ENCODE results near the gene ASIC1.

Gene ASIC1

DNA sequence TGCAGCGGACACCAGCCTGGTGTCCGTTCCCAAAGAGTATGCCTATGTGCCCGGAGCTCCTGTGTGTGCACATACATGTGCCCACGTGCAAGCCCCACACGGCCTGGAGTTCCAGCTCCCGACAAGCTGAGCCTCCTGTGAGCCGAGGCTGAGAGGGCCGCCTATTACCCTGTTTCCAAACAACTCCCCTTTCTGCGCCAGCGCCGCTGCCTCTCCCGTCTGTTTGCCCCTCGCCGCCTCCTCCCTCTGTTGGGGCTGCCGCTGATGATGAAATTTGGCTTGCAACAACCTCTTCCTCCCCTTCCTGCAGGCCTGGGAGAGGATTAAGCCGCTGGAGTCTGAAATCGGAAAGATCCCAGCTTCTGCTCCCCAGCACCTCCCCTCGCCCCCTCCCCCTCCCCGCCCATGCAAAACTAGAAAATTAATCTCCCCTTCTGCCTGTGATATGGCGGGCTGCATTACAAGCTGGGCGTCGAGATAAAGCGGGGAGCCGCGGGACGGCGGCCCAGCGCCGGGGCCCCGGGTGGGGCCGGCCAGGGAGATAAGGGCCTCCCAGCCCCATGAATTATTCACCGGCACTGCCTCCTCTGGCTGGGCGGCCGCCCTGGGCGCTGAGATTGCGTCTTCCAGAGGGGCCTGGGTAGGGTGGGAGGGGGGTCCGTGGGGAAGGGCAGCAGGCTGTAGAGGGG, 6.8 kb upstream of the ASIC1 start:
- Histone ChIP-seq H3K4me3 (ENCODE audit: low read depth, low read length) (peak overlapping the region; percentile 10; the same call in 1 of the 2 replicates), H3K36me3 (no peaks in the 10 kb centered on the region), H3K27me3 (no peaks in the 10 kb centered on the region), H3K9me3 (no peaks in the 10 kb centered on the region), H3K4me1 (peaks cover 3% of the 10 kb centered on the region; the same call in 1 of the 2 replicates)
- TF ChIP-seq, protein P1, sequence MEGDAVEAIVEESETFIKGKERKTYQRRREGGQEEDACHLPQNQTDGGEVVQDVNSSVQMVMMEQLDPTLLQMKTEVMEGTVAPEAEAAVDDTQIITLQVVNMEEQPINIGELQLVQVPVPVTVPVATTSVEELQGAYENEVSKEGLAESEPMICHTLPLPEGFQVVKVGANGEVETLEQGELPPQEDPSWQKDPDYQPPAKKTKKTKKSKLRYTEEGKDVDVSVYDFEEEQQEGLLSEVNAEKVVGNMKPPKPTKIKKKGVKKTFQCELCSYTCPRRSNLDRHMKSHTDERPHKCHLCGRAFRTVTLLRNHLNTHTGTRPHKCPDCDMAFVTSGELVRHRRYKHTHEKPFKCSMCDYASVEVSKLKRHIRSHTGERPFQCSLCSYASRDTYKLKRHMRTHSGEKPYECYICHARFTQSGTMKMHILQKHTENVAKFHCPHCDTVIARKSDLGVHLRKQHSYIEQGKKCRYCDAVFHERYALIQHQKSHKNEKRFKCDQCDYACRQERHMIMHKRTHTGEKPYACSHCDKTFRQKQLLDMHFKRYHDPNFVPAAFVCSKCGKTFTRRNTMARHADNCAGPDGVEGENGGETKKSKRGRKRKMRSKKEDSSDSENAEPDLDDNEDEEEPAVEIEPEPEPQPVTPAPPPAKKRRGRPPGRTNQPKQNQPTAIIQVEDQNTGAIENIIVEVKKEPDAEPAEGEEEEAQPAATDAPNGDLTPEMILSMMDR (IDR thresholded peaks at IDR 0.05; ENCODE audit: low read depth, low read length): no peak
- peak; percentile 42 for DNase-seq

DNA sequence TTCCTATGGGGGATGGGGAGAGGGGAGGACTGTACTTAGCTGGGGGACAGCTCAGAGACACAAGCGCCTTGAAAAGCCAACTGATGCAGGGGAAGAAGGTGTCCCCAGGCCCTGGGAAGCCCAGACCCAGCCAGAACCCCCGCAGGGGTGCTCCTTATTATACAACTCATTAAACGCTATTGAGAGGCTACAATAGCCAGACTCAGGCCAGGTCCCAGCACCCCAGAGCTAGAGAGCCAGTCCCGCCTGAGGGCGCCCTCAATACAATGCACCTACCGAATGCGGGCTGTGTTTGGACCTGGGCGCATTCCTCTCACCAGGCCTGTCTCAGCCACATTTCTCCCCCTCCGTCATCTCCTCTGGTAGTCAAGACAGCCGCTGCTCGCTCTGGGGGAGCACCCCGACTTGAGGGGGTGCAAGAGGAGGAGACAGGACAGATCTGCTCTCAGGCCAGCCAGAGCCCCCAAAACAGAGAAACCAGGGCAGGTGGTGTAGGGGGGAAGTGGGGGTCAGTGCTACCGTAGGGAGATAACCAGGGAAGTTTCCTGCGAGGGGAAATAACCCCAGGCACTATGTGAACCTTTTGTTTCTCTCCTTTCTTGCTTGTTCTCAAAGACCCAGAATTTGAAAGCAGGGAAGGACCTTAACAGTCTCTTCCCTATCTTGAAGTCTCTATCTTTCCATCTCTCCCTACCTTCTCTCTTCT, 6.1 kb upstream of the ASIC1 start:
- Histone ChIP-seq H3K4me3 (ENCODE audit: low read depth, low read length) (no peak overlapping the region), H3K9me3 (no peaks in the 10 kb centered on the region), H3K36me3 (no peaks in the 10 kb centered on the region), H3K27me3 (no peaks in the 10 kb centered on the region), H3K4me1 (peaks cover 5% of the 10 kb centered on the region)
- TF ChIP-seq, protein P1 (IDR thresholded peaks at IDR 0.05; ENCODE audit: low read depth, low read length): no peak
- no peak for DNase-seq

DNA sequence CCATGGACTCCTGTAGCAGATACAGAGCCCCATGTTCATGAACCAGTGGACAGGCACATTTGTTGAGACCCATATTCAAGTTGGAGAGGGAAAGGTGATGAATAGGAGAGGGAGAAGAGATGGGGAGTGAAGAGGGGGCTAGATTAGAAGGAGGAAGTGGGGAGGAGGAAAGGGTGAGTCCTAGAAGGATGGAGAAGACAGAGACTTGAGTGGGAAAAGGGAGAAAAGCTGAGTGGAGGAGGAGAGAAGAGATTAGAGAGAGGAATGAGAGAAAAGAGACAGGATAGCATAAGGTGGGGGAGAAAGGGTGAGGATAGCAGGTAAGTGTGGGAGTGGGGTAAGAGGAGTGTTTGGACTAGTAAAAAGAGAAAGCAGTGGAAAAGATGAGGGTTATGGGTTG, 4.9 kb upstream of the ASIC1 start:
- DNase-seq: no peak
- Histone ChIP-seq H3K36me3 (no peaks in the 10 kb centered on the region), H3K27me3 (no peaks in the 10 kb centered on the region), H3K9me3 (no peaks in the 10 kb centered on the region), H3K4me1 (peaks cover 12% of the 10 kb centered on the region), H3K4me3 (ENCODE audit: low read depth, low read length) (no peak overlapping the region)
- TF ChIP-seq, protein P1 (IDR thresholded peaks at IDR 0.05; ENCODE audit: low read depth, low read length): no peak

DNA sequence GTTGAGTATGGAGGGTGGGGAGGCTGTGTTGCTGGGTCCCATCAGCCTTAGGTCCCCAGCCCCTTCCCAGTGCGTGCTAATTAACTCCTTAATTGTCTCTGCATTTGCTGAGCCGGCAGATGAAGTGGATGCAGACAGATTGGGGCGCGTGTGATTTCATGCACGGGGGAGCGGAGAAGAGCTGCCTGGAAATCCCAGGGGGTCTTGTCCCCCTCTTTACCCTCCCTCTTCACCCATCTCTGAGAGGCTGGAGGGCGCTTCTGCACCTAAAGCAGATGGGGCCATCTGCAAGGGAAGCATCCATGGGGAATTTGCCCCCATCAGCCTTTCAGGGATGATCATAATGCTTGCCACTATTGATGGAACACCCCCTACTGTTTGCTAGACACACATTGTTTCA, 4.4 kb upstream of the ASIC1 start:
- Histone ChIP-seq H3K4me1 (peaks cover 12% of the 10 kb centered on the region), H3K36me3 (no peaks in the 10 kb centered on the region)
- DNase-seq: no peak

GRCh38 chr12:50053583-50053982, 3.8 kb upstream of the ASIC1 start:
- H3K27me3 ChIP-seq: no peaks in the 10 kb centered on the region
- TF ChIP-seq, protein P1 (IDR thresholded peaks at IDR 0.05; ENCODE audit: low read depth, low read length): no peak
- H3K4me1 ChIP-seq: peaks cover 12% of the 10 kb centered on the region
- H3K36me3 ChIP-seq: no peaks in the 10 kb centered on the region
- no peak for DNase-seq
- H3K9me3 ChIP-seq: no peaks in the 10 kb centered on the region
- no peak overlapping the region for H3K4me3 ChIP-seq (ENCODE audit: low read depth, low read length)

More for the DNA sequence above, 4.4 kb upstream of the ASIC1 start:
- H3K4me3 ChIP-seq (ENCODE audit: low read depth, low read length): no peak overlapping the region
- H3K9me3 ChIP-seq: no peaks in the 10 kb centered on the region
- TF ChIP-seq, protein P1 (IDR thresholded peaks at IDR 0.05; ENCODE audit: low read depth, low read length): 0 out of 2 replicates have a peak, but pooled peaks have one; percentile 14
- H3K27me3 ChIP-seq: no peaks in the 10 kb centered on the region
